K562 (cell line): ENCODE measurements around the gene SEC23IP. TPM values are rescaled to one million over a fixed set of nuclear protein-coding genes. Genes with fewer than 3 reads are reported as not detected.
A peak's percentile ranks its signal among the peaks of the same experiment; 100 is the strongest.

ENCODE experiments used
- AFF1 ChIP-seq, 2 experiments: fragments of 450-650 bp; IDR thresholded peaks; 2 replicates each; pipeline ENCODE4 v1.6.1; 2018; ENCODE audit warnings: mild to moderate bottlenecking in 2 of 2, low read depth in 1 of 2; ENCODE audit not compliant: partially characterized antibody in 2 of 2
- BDP1 ChIP-seq: IDR thresholded peaks from 3 replicates; pipeline ENCODE4 v1.6.1; 2011; ENCODE audit not compliant: insufficient read length, insufficient read depth
- CBX3 ChIP-seq, 2 experiments: IDR thresholded peaks; 1 replicate in 1 of 2; 2 replicates in 1 of 2; pipeline ENCODE4 v1.6.1; 2012; ENCODE audit warnings: inconsistent platforms in 2 of 2, low read length in 2 of 2, borderline replicate concordance in 1 of 2, control low read depth in 1 of 2
- CHD2 ChIP-seq: IDR thresholded peaks from 2 replicates; pipeline ENCODE4 v1.6.1; 2011; ENCODE audit warnings: low read depth, low read length
- NCOA6 ChIP-seq: fragments of 450-650 bp; IDR thresholded peaks from 2 replicates; pipeline ENCODE4 v1.6.1; 2017; ENCODE audit warnings: mild to moderate bottlenecking
- SRSF3 ChIP-seq: fragments of 200-400 bp; formaldehyde crosslinking; IDR thresholded peaks from 2 replicates; pipeline ENCODE4 v1.6.1; 2016; ENCODE audit warnings: mild to moderate bottlenecking, low read length, moderate library complexity; ENCODE audit not compliant: insufficient read depth
- TRIM28 ChIP-seq: fragments of 450-650 bp; IDR thresholded peaks from 2 replicates; pipeline ENCODE4 v1.6.1; 2017
- YBX1 ChIP-seq: fragments of 450-650 bp; IDR thresholded peaks from 2 replicates; pipeline ENCODE4 v1.7.1; 2016; ENCODE audit warnings: mild to moderate bottlenecking
- ZKSCAN1 ChIP-seq: fragments of 150-350 bp; IDR thresholded peaks from 2 replicates; pipeline ENCODE4 v1.6.1; 2016; ENCODE audit warnings: low read depth, low read length
- ZNF184 ChIP-seq: sonication (generic); formaldehyde crosslinking; IDR thresholded peaks from 2 replicates; pipeline ENCODE4 v1.5.0; 2020; ENCODE audit warnings: missing genetic modification reagents
- ZNF217 ChIP-seq: sonication (generic); formaldehyde crosslinking; IDR thresholded peaks from 2 replicates; pipeline ENCODE4 v1.8.0; 2022; ENCODE audit warnings: mild to moderate bottlenecking, missing genetic modification reagents
- polyA plus RNA-seq, 8 experiments: library from polyadenylated mRNA; depleted of rRNA in 4 of 8; stranded (reverse) in 5 of 8; unstranded in 3 of 8; fragments of >200 nt; fragmentation: Nextera tagmentation in 2 of 8; fragmentation: Illumina TruSeq in 1 of 8; extraction: Ambion mirVana in 2 of 8; extraction: Trizol in 1 of 8; gene quantifications; 2 replicates each; pipeline versions ENCODE4 v1.2.1 to v1.2.3, GENCODE V29; 2011 to 2014; ENCODE audit warnings: inconsistent platforms in 1 of 8, missing spikeins in 1 of 8
- total RNA-seq, 7 experiments: library from RNA; depleted of rRNA in 6 of 7; stranded (reverse); fragments of >200 nt in 6 of 7; fragmentation: Illumina TruSeq in 2 of 7; extraction: Trizol in 2 of 7; gene quantifications; 2 replicates each; pipeline versions ENCODE4 v1.2.1 to v1.2.3, GENCODE V29; 2011 to 2021; ENCODE audit warnings: low replicate concordance in 1 of 7
- TF ChIP-seq, protein P1 (sequence below): fragments of 450-650 bp; IDR thresholded peaks from 2 replicates; pipeline ENCODE4 v1.6.1; 2016; ENCODE audit warnings: mild to moderate bottlenecking
- TF ChIP-seq, protein P2 (sequence below): fragments of 450-650 bp; IDR thresholded peaks from 2 replicates; pipeline ENCODE4 v1.6.1; 2016; ENCODE audit warnings: low read depth

The SEC23IP gene
- total and polyA plus RNA-seq, 9 of the 15 experiments (the other 6 are each of a cell fraction or from before 2014, with no cell fraction given), result 15.8 to 38.4 (median 22.5) TPM

DNA sequence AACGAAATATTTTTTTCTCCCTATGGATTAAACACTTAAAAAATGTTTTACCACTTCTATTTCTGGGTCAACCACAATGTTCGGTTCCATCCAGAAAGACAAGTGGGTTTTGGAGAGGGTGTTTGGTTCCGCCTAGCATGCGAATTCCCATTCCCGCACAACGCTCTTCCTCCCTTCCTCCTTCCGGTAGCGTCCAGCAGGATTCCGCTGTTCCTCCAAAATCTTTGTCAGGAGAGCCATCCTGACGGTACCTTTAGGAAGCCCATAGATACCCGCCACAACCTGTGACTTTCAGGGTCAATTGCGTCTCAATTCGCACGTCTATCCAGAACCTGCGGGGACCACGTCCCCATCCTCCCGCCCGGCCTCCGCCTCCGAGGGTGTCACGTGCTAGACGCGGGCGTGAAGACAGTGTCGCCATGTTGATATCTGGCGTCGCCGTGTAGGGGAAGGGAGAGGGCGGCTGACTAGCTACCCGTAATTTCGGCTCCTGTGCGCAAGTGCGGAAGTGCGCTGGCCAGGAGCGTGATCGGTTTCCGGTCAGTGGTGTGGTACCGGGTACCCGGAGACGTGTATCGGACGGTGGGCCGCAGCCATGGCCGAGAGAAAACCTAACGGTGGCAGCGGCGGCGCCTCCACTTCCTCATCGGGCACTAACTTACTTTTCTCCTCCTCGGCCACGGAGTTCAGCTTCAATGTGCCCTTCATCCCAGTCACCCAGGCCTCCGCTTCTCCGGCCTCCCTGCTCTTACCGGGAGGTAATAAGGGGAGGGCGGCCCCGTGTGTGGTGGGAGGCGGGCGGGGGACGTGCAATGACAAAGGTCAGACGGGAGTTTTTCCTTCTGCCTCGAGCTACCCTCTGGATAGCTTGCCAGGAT is at the start of gene SEC23IP (continued):
- TF ChIP-seq, protein P1, sequence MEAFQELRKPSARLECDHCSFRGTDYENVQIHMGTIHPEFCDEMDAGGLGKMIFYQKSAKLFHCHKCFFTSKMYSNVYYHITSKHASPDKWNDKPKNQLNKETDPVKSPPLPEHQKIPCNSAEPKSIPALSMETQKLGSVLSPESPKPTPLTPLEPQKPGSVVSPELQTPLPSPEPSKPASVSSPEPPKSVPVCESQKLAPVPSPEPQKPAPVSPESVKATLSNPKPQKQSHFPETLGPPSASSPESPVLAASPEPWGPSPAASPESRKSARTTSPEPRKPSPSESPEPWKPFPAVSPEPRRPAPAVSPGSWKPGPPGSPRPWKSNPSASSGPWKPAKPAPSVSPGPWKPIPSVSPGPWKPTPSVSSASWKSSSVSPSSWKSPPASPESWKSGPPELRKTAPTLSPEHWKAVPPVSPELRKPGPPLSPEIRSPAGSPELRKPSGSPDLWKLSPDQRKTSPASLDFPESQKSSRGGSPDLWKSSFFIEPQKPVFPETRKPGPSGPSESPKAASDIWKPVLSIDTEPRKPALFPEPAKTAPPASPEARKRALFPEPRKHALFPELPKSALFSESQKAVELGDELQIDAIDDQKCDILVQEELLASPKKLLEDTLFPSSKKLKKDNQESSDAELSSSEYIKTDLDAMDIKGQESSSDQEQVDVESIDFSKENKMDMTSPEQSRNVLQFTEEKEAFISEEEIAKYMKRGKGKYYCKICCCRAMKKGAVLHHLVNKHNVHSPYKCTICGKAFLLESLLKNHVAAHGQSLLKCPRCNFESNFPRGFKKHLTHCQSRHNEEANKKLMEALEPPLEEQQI, result no peak
- TF ChIP-seq ZNF184 (no peak), BDP1 (no peak), CBX3 (IDR thresholded peaks at IDR 0.05; ENCODE audit: borderline replicate concordance in 1 of 2, low read length in 2 of 2) (peak in 1 of 2 experiments; percentile 79; a peak in 1 of 3 replicates), ZNF217 (CRISPR knock-in tag) (no peak), YBX1 (no peak), NCOA6 (no peak), TRIM28 (no peak), CHD2 (no peak), SRSF3 (no peak), AFF1 (IDR thresholded peaks at IDR 0.05; ENCODE audit: low read depth in 1 of 2, partially characterized antibody in 2 of 2) (peak in 1 of 2 experiments; percentile 44), ZKSCAN1 (no peak)
- TF ChIP-seq, protein P2, sequence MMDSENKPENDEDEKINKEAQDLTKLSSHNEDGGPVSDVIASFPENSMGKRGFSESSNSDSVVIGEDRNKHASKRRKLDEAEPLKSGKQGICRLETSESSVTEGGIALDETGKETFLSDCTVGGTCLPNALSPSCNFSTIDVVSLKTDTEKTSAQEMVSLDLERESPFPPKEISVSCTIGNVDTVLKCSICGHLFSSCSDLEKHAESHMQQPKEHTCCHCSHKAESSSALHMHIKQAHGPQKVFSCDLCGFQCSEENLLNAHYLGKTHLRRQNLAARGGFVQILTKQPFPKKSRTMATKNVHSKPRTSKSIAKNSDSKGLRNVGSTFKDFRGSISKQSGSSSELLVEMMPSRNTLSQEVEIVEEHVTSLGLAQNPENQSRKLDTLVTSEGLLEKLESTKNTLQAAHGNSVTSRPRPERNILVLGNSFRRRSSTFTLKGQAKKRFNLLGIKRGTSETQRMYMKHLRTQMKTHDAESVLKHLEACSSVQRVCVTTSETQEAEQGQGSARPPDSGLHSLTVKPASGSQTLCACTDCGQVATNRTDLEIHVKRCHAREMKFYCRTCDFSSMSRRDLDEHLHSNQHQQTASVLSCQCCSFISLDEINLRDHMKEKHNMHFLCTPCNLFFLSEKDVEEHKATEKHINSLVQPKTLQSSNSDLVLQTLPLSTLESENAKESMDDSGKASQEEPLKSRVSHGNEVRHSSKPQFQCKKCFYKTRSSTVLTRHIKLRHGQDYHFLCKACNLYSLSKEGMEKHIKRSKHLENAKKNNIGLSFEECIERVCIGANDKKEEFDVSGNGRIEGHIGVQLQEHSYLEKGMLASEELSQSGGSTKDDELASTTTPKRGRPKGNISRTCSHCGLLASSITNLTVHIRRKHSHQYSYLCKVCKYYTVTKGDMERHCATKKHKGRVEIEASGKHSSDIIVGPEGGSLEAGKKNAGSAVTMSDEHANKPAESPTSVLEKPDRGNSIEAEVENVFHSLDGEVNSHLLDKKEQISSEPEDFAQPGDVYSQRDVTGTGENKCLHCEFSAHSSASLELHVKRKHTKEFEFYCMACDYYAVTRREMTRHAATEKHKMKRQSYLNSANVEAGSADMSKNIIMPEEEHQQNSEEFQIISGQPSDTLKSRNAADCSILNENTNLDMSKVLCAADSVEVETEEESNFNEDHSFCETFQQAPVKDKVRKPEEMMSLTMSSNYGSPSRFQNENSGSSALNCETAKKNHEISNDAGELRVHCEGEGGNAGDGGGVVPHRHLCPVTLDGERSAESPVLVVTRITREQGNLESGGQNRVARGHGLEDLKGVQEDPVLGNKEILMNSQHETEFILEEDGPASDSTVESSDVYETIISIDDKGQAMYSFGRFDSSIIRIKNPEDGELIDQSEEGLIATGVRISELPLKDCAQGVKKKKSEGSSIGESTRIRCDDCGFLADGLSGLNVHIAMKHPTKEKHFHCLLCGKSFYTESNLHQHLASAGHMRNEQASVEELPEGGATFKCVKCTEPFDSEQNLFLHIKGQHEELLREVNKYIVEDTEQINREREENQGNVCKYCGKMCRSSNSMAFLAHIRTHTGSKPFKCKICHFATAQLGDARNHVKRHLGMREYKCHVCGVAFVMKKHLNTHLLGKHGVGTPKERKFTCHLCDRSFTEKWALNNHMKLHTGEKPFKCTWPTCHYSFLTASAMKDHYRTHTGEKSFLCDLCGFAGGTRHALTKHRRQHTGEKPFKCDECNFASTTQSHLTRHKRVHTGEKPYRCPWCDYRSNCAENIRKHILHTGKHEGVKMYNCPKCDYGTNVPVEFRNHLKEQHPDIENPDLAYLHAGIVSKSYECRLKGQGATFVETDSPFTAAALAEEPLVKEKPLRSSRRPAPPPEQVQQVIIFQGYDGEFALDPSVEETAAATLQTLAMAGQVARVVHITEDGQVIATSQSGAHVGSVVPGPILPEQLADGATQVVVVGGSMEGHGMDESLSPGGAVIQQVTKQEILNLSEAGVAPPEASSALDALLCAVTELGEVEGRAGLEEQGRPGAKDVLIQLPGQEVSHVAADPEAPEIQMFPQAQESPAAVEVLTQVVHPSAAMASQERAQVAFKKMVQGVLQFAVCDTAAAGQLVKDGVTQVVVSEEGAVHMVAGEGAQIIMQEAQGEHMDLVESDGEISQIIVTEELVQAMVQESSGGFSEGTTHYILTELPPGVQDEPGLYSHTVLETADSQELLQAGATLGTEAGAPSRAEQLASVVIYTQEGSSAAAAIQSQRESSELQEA, result peak; percentile 73
